NK-92 treated with Interleukin-12 subunit alpha and Interleukin-12 subunit beta, amount 100 ng/mL, for 24 hours (cell line): Measurements from ENCODE around the gene CYP3A5.
"Not testable (repeated sequence)": the region's sequence is repeated elsewhere in the genome, so short reads cannot be mapped to it uniquely, and the experiment has no call there.

Experiments used
- DNase-seq: peaks from one replicate; lab custom pipeline; 2025; lab: John Stamatoyannopoulos, UW

The CYP3A5 gene

DNA sequence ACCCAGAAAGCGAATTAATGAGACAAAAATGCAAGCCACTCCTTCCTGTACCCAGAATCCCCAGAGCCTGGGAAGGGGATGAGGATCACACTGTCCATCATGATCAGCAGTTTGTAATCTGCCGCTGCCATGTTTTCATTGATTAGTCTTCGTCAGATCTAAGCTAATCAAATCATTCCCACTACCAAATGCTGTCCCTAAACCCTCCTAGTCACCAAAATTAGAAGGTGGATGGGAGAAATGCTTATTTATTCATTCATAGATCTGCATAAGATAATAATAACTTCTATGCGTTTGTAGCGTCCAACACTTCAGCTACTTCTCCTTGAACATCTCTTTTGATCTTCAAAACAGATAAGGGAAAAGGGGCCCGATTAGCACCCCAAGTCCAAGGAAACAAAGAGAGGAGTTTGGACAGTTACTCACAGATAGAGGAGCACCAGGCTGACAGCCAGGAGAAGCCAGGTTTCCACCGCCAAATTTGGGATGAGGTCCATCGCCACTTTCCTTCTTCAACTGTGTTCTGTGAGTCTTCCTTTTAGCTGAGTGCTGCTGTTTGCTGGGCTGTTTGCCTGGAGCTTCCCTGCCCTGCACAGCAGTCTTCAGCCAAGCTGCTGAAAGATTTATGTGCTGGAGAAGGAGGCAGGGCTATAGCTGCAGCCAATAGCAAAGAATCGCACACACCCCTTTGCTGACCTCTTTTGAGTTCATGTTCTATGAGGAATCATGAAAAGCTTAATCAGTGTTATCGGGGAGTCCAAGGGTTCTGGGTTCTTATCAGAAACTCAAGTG is at the start of gene CYP3A5:
Gene CYP3A5, minus strand, starts transcription at position 597 of the 792 bp plus-strand sequence. Its CDS starts 100 bp downstream, at position 497.
- DNase-seq, result no peak

GRCh38 chr7:99728615-99729014 is 48.8 kb upstream of the CYP3A5 start:
- no peak for DNase-seq

- not testable (repeated sequence) for DNase-seq
These were observed 43.4 kb upstream of the CYP3A5 start for GRCh38 chr7:99723201-99723600.

GRCh38 chr7:99720800-99721595 is 41.2 kb upstream of the CYP3A5 start:
- DNase-seq, result no peak

- no peak for DNase-seq
These were observed 40.4 kb upstream of the CYP3A5 start for GRCh38 chr7:99719996-99720769.

DNA sequence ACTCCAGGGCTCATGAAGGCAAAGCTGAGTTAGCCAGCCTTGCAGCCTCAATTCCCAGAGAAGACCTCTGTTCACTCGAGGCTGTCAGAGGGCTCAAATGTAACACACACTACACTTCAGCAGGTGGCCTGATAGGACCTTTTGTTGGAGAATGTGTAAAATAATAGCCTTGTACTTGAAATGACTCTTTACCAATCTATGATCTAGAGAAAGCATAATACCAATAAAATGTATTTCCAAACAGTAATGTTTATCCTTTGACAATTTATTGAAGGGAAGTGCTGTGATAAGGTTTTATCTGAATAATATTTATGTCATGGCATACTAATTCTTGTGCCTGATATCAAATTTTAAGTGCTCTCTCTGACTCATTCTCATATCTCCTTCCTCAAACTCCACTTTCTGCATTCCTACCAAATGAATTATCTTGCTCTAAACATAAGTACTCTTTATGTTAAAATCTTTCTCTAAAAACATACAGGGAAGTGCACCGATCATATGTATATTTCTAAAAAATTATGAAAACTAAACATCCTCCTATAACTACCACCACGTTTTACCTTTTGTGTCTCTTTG is 34.3 kb upstream of the CYP3A5 start:
- no peak for DNase-seq

GRCh38 chr7:99709838-99710578 is 30.2 kb upstream of the CYP3A5 start:
- no peak for DNase-seq

- DNase-seq, result no peak
These were observed 29.5 kb upstream of the CYP3A5 start for GRCh38 chr7:99709260-99709659.

- DNase-seq, result no peak
These were observed 27.3 kb upstream of the CYP3A5 start for GRCh38 chr7:99707096-99707495.

GRCh38 chr7:99699946-99700345 is 20.1 kb upstream of the CYP3A5 start:
- DNase-seq, result no peak

DNA sequence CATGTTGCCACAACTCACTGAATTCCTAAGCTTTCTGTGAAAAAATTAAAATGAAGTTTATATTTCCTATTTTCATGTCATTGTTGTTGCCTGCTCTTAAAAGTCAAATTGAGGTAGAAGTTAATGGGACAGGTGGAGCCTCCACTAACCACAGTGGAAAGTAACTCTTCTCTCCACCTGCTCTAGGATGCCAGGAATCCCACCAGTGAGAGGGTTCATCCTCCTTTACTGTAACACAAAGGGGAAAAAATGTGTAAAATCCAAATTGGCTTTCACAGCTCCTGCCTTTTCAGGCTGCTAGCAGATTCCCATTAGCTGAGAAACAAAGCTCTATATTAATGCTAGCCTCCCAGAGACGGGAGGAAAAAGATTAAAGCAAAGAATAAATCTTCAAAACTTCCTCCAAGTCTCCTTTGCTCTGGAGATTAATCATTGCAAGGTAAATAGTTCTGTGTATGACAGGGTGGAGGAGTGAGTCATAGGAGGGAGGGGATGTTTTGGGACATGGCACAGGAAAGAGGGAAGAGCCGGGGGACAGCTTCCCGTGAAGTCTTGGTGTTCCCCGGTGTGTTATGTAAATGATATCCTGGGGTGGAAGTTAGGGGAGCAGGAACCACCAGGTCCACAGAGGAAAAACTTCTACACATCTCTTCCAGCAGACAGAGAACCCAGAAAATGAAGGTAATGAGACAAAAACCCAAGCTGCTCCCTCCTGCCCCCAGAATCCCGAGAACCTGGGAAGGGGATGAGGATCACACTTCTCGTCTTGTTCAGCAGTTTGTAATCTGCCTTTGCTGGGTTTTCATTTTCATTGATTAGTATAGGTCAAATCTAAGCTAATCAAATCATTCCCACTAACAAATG is 19.3 kb upstream of the CYP3A5 start:
- DNase-seq, result not testable (repeated sequence)

- DNase-seq, result no peak
These were observed 15.1 kb upstream of the CYP3A5 start for GRCh38 chr7:99694912-99695304.

GRCh38 chr7:99694201-99694911 is 14.6 kb upstream of the CYP3A5 start:
- no peak for DNase-seq

GRCh38 chr7:99693427-99694200 is 13.8 kb upstream of the CYP3A5 start:
- no peak for DNase-seq

DNA sequence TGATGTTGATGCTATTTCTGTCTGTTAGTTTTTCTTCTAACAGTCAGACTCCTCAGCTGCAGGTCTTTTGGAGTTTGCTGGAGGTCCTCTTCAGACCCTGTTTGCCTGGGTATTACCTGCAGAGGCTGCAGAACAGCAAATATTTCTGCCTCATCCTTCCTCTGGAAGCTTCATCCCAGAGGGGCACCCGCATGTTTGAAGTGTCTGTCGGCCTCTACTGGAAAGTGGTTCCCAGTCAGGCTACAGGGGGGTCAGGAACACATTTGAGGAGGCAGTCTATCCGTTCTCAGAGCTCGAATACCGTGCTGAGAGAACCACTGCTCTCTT is 13.3 kb upstream of the CYP3A5 start:
- DNase-seq, result no peak

GRCh38 chr7:99692563-99692962 is 12.8 kb upstream of the CYP3A5 start:
- DNase-seq, result not testable (repeated sequence)

- not testable (repeated sequence) for DNase-seq
These were observed 11.9 kb upstream of the CYP3A5 start for GRCh38 chr7:99691658-99692057.

DNA sequence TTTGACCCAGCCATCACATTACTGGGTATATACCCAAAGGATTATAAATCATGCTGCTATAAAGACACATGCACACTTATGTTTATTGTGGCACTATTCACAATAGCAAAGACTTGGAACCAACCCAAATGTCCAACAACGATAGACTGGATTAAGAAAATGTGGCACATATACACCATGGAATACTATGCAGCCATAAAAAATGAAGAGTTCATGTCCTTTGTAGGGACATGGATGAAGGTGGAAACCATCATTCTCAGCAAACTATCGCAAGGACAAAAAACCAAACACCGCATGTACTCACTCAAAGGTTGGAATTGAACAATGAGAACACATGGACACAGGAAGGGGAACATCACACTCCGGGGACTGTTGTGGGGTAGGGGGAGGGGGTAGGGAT is 11.1 kb upstream of the CYP3A5 start:
- DNase-seq, result not testable (repeated sequence)
